Stimulated activated CD4-positive, alpha-beta T cell treated with anti-CD3 and anti-CD28 coated beads, Interleukin-2, amount 100 ng/mL, for 24 hours (primary cell): ENCODE measurements around the gene CHGA.
A peak's percentile ranks its signal among the peaks of the same experiment; 100 is the strongest.

Source experiments
- DNase-seq, 2 donors: peaks; one replicate each; pipeline ENCODE4 v3.0.0-alpha.2; 2020

Gene CHGA

DNA sequence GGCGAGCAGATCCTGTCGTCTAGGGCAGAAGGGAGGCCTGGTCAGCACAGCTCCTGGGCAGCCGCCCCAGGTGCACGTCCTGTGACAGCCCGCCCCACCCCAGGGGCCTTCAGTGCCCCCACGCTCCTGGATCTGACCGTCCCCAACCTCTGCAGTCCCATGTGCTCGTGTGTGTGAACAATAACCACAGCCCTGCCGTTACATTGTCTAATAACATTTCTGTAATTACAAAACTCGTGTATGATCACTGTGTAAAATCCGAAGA, 39.8 kb downstream of the CHGA start:
- no peak for DNase-seq

DNA sequence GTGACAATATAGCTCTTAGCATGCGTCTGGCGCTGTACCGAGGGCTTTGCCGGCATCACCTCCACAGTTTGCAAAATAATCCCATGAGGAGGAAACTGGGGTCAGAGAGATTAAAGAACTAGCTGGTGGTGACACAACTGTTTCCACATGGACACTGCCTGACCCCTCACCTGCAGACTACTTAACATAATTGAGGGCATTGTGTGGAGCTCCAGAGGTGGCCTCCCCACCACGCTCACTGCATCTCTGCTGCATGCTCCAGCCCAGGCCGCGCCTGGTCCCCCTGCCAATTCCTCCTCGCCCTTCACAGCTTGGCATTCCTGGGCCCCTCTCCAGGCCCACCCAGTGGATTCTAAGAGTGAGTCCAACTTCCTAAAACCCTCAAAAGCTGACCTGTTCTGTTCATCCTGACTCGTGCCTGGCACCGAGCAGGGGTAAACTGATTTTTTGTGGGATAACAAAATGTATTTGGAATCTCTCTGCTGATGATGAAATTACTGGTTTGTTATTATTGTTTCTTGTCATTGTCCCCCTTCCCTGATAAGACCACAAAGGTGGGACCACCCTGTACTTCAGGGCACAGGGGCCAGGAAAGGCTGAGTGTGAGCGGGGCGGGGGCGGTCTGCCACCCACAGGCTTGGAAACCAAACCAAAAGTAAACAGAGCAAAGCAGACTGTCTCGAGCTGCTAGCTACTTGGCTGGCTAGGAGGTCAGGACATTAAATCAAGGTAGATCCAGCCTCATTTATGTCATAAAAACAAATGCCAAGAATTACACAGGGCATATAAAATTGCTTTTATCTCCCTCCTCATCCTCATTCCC, 40.6 kb downstream of the CHGA start:
- DNase-seq = no peak

DNA sequence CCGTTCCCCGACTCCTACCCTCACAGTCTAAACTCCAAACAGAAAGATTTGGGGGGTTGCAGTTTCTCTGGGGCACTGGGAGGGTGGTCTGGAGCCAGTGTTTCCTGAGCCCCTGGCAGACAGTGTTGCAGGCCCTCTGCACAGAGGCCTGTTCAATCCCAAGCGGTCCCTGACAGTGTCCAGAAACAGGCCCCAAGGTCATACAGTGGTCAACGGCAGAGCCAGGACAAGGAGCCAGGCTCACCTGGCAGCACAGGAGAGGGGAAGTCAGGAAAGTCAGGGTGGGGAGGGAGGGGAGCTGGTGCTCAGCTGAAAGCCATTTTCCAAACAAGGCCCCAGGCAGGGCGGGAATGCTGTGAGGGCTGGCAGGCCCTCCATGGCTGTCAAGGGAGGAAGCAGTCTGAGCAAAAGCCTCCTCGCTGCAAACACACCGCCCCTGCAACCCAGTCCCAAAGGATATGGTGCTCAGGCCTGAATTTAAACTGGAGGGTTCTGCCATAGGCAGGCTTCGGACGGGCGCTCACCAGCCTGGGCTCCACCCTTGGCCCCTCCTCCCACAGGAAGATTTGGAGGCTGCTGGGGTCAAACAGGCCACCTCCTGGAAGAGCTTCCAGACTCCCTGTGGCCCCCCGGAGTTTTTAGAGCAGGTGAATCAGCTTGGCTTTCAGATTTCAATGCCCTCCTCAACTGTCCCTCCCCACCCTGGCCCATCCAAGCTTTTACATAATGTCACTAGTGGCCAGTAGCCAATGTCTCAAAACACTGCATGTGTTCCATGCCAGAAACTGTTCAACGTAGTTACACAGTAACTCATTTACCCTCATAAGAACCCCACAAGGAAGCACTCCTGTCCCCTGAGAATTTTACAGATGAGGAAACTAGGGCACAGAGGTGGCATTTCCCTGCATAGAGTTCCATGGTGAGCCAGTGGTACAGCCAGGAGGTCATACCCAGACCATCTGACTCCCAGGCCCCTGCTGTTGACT, 41.5 kb downstream of the CHGA start:
- no peak for DNase-seq

DNA sequence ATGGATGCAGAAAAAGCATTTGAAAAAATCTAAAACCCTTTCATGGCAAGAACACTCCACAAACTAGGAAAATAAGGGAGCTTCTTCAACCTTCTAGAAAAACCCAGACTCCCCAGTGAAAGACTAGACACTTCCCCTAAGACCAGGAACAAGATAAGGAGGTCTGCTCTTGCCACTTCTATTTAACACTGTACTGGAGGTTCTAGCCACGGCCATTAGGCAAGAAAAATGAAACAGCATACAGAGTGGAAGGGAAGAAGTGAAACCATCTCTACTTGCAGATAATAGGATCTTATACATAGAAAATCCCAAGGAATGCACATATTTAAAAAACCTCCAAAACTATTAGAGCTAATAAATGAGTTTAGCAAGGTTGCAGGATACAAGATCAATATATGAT, 42.3 kb downstream of the CHGA start:
- DNase-seq = no peak

DNA sequence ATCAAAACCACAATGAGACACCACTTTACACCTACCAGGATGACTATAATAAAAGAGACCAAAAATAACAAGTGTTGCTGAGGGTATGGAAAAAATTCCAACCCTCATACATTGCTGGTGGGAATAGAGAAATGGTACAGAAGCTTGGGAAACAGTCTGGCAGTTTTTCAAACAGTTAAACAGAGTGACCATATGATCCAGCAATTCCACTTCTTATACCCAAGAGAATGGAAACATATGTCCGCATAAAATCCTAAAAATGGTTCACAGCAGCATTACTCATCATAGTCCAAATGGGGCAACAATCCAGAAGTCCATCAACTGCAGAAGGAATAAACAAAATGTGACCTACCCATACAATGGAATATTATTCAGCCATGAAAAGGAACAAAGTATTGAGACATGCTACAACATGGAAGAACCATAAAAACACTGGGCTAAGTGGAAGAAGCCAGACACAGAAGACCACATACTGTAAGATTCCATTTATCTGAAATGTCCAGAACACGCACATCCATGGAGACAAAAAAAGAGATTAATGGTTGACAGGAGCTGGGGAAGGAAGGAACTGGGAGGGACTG, 44.5 kb downstream of the CHGA start:
- no peak for DNase-seq

- DNase-seq = no peak
These were observed 45.5 kb downstream of the CHGA start for GRCh38 chr14:92968291-92969020.

DNA sequence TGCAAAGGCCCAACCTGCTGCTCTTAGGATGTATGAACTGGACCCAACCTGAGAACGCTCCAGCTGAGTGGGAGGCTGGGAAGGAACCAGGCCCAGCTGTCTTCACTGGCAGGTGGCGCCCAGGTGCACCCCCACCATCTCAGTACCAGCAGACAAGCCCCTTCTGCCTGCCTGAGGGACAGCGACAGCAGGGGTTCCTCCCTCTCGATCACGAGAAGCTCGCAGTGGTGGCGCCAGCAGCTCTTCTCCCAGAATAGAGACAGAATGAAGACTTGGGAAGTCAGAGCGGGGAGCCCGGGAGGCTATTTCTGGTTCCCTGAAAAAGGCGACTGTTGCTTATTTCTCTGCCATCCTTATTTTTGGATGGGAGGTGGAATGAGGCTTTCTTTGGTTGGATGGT, 46.5 kb downstream of the CHGA start:
- DNase-seq = no peak

DNA sequence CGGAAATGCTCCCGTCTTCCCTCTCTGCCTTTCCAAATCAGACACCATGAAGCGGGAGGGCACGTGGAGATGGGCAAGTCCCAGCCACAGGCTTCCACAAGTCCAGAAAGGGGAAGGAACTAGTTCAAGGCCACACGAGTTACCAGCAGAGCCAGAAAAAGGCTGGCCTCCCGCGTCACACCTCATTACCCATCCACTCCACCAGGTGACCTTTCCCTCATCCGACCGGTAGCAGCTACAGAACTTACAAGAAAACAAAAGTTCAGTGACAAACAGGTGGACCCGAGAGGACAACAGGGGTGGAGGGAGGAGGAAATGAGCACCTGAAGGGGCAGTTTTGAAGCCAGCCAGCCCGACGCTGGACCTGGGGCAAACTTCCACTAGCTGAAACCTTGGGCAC, 46.9 kb downstream of the CHGA start:
- DNase-seq = no peak

- DNase-seq = no peak
These were observed 47.3 kb downstream of the CHGA start for GRCh38 chr14:92970271-92970670.

DNA sequence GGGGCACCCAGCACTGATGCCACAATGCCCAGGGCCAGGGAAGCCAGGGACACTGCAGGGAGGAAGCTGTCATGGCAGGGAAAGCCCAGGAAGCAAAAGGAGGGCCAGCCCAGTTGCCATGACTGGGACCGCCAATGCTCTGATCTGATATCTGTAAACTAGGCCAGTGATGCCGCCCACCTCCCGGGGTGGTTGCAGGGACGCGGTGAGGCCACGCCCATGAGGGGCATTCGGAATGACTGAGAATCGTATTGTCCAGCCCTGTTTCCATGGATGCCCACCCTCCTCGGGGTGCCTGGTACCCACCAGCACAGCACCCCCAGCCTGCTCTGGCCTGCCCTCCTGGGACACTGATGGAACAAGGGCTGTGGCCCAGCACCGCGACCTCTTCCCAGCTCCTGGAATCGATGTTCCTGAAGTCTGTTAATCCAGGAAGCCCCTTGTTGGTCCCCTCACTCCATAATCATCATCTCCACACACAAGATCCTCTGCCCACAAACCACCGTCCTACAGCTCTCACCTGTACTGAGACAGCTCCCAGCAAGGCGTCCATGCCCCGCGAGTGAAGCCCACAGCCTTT, 48.7 kb downstream of the CHGA start:
- no peak for DNase-seq

GRCh38 chr14:92973261-92973797, 50.4 kb downstream of the CHGA start:
- peak in 1 of 2 donors; percentile 31 for DNase-seq

DNA sequence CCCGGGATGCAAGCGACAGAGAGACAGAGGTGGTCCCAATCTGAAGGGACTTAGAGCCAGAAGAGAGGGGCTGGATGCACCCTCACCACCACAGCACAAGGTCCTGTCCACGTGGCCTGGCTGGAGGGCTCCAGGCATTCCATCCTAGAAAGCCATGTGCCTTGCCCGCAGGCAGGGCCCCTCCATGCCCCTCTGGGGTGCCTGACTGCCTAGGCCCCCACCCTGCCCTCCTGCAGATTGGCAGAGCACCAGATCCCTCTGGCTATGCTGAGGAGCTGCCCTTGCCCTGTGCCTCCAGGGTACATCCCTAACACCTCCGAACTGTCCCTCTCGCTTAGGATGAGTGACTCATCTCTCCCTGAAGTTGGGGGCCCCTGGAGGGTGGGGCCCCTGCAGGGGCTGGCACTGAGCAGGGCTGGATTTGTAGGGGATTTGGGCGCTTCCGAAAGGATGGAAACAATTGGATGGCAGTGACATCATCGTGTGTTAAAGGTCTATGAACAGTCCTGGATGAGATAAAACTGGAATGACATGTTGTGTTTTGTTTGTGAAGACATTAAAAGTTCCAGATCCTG, 50.9 kb downstream of the CHGA start:
- no peak for DNase-seq

DNA sequence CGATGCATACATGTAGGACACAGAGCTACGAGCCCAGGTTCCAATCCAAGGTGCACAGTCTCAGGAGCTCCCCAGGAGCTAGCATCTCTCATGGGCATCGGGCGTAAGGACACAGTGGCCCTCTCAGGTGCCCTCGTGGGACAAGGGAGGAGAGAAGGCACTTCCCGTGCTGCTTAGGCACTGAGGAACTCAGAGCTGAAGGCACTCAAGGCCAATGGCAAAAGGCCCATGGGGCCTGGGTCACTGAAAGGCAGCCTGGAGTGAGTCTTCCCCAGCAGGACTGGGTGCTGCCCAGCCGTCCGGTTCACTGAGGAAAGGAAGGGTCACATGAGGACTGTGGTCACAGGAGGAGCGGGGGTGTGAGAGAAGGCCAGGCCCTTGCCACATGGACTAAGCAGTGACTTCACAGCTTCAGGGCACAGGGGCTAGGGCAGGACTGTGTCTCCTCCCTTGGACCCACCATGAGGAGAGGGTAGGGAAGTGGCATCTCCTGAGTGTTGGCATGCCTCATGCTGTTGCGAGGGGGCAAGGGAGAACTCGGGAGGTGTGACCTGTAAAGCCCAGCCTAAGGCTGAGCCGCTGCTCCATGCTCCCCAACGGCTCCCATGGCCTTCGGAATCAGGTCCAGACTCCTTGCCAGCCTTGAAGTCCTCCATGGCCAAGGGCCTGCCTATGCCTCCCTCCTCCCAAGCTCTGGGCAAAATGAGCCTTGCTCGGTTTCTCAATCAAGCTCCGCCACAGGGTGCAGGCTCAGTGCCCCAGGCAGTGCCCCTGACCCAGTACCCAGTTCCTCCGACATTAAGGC, 51.8 kb downstream of the CHGA start:
- no peak for DNase-seq

GRCh38 chr14:92976268-92976667, 53.3 kb downstream of the CHGA start:
- DNase-seq = no peak

- DNase-seq = no peak
These were observed 55.5 kb downstream of the CHGA start for GRCh38 chr14:92978229-92979021.

- no peak for DNase-seq
These were observed 57.9 kb downstream of the CHGA start for GRCh38 chr14:92980866-92981265.

GRCh38 chr14:92981726-92982125, 58.8 kb downstream of the CHGA start:
- no peak for DNase-seq

DNA sequence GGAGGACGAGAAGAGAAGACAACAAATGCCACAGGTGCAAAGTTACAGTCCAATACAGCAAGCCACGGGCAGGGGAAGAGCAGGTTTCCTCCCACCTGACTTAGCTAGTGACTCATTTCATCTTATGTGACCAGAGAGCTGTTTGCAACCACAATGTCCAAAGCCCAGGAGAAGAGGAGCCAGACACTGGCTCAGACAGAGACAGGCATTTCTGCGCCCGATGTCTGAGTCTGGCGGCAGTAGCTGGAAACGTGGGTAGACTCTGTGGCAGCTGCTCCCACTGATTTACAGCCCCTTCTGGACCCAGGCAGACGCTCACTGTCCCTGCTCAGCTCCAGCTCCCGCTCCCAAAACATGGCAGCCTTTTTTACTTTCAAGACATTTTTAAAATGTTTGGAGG, 60.0 kb downstream of the CHGA start:
- DNase-seq = no peak

GRCh38 chr14:92984082-92984788, 61.3 kb downstream of the CHGA start:
- no peak for DNase-seq
